ENCODE measurements around the gene KNDC1.
"Not testable (repeated sequence)": the region's sequence is repeated elsewhere in the genome, so short reads cannot be mapped to it uniquely, and the experiment has no call there.

Gene KNDC1

DNA sequence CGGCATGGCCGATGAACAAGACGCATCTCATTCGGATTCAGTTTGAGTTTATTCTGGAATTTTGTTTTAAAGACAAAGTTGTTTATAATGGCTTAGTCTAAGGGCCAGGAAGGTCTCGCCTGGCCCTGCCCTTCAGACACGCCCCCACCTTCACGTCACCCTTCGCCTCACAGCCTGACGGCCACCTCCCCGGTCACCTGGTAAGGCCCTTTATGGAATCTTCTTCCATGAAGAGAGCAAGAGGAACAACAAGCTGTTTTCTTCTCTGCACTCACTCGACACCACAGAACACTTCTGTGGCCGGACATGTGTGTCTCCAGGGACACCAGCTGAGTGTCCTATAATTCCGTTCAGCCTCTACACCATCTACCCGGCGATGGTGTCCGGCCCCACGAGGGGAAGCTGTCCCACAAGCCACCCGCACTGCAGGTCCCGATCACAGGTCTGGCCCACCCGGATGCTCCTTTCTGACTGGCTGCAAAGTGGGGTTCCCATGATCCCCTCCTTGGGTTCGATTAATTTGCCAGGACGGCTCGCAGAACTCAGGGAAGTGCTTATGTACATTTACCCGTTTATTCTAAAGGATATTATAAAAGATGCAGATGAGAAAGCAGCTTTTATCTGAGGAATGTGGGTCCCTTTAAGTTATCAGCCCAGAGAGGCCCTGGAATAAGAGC, 17.4 kb upstream of the KNDC1 start:
- peak; percentile 44 for DNase-seq

GRCh38 chr10:133143200-133143533, 16.9 kb upstream of the KNDC1 start:
- peak; percentile 74 for DNase-seq

- no peak for DNase-seq
Observed at GRCh38 chr10:133143546-133143945, 16.5 kb upstream of the KNDC1 start.

DNA sequence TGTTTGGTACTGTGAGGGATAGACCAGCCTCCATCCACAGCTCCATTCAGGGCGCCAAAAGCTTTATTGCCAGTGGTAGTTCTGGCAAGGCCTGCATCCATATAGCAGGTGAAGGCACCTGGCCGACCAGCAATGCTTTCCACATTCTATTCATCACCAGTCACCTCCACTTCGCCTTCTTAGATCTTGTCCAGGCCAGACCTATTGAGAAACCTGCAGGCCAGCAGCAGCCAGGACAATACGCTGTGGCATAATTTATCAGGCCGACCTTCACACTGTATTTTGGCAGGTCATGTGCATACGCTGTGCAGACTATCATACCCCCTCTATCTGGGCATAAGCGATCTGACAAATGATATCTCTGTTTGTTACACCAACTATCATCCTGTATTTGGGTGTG, 15.2 kb upstream of the KNDC1 start:
- DNase-seq: peak; percentile 52

GRCh38 chr10:133150226-133150625, 9.8 kb upstream of the KNDC1 start:
- no peak for DNase-seq

GRCh38 chr10:133150656-133151055, 9.4 kb upstream of the KNDC1 start:
- DNase-seq: peak; percentile 40

- DNase-seq: not testable (repeated sequence)
Observed at GRCh38 chr10:133151071-133151470, 8.9 kb upstream of the KNDC1 start.

GRCh38 chr10:133151543-133151972, 8.5 kb upstream of the KNDC1 start:
- DNase-seq: peak; percentile 77

- no peak for DNase-seq
Observed at GRCh38 chr10:133154411-133154810, 5.6 kb upstream of the KNDC1 start.

DNA sequence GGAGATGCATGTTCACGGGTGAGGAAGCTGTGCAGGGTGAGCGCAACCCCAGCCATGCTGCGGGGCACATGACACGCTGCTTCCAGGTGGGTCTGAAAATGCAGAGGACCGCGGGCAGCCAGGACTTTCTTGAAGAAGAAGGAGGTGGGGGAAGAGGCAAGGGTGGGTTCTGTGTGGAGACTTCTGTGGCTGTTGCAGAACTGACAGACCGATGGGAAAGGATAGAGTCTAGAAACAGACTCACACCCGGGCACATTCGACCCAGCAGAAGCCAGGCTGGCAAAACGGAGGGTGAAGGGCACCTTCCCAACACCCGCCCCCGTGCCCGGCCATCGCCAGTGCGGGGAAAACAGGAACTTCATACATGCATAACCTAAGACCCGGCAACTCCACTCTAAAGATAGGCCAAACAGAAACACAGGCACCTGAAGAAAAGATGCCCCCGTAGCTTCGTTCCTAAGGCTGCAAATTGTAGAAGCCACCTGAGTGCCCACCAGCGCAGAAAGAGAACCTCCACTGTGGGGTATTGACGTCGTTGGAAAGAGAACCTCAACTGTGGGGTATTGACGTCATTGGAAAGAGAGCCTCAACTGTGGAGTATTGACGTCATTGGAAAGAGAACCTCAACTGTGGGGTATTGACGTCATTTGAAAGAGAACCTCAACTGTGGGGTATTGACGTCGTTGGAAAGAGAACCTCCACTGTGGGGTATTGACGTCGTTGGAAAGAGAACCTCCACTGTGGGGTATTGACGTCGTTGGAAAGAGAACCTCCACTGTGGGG, 4.8 kb upstream of the KNDC1 start:
- peak; percentile 36 for DNase-seq

- DNase-seq: peak; percentile 55
Observed at GRCh38 chr10:133156674-133157579, 3.1 kb upstream of the KNDC1 start.

DNA sequence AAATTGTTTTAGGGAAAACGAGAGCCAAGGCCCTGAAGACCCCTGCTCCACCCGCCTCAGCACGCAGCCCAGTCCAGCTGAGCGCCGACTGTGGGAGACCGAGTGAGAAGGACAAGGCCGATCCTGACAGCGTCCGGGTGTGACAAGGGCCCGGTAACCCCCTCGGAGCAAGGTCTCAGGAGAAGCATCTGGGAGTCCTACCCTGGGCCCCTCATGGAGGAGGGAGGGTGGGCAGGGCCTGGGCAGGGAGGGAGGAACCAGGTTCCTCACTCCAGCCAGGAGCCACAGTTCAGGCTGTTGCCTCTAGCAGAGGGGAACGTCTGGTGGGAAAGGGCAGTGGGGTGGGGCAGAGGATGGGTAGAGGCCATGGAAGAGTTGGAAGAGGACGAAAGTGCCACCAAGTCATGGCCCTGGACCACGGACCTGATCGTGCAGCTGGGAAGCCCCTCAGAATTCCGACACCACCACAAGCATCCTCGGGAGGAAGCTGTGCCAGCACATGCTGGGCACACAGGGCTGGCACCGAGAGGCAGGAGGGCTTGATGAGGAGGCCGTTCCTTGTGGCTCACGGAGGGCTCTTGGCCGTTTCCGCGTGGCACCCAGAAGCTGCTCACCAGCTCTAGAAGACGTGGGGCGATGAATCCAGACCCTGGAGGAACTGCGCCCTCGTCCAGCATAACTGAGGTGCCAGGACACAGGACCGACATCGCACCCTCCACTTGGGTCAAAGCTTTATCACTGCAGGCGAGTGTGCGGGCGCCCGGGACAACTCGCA, 2.2 kb upstream of the KNDC1 start:
- DNase-seq: peak; percentile 55

DNA sequence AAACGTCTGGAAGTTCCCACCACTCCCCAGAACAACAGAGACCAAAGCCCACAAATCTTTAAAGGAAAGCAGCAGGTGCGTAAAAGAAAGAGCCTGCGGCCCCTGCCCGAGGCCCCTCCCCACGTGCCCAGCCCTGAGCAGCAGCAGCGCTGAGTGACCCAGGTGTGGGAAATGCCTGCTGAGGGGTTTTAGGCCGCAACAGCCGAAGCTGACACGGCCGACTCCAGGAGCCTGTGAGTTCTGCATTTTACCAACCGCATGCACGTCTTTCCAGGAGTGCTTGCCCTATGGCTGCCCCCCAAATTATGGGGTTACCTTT, 1.6 kb upstream of the KNDC1 start:
- DNase-seq: peak; percentile 45

GRCh38 chr10:133158756-133159610, 1.0 kb upstream of the KNDC1 start:
- DNase-seq: peak; percentile 73

DNA sequence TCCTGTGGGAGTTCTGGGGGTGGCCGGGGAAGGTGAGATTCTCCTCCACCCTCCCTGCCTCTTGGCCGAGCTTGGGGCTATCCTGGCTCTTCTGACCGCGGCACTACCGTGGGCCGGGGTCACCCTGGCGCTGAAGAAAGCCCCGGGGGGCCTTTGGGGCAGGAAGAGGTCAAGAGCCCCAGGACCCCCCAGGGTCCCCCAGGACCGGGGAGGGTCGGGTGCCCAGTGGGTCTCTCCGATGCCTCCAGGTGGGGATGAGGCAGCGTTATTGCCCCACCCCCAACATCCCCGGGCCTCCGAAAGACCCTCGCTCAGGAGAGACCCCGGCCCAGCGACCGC, 439 bp upstream of the KNDC1 start:
- DNase-seq: no peak

- DNase-seq: peak; percentile 58
Observed at GRCh38 chr10:133160826-133161471, 930 bp downstream of the KNDC1 start.

- peak; percentile 80 for DNase-seq
Observed at GRCh38 chr10:133161486-133162109, 1.6 kb downstream of the KNDC1 start.

DNA sequence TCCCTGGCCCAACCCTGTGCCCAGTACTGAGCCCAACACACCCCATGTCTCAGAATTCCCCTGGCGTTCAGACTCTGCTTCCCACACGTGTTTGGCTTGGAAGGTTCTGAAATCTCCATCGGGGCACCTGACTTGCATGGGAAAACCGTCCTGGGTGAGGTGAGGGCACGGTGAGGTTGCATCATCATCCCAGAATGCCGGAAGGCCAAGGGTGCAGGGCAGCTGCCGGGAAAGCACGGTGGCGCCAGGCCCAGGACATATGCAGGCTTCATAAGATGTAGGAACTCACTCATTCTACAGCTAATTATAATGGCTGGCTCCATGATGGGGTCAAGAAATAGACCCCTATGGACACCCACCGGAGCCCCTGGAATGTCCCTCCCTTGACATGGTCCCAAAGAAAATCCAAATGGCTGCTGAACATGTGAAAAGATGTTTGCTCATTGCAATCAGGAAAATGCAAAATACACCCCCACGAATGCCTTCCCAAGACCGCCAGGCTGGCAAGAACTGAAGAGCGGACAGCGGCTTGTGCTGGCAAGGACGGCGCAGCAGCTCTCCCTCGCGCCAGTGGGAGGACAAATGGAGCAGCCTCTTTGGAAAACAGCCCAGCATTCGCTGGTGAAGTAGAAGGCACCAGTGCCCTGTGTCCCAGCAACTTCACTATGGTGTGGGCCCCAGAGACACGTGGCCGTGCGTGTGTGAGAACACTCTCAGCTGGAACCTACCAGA, 2.3 kb downstream of the KNDC1 start:
- DNase-seq: peak; percentile 37

DNA sequence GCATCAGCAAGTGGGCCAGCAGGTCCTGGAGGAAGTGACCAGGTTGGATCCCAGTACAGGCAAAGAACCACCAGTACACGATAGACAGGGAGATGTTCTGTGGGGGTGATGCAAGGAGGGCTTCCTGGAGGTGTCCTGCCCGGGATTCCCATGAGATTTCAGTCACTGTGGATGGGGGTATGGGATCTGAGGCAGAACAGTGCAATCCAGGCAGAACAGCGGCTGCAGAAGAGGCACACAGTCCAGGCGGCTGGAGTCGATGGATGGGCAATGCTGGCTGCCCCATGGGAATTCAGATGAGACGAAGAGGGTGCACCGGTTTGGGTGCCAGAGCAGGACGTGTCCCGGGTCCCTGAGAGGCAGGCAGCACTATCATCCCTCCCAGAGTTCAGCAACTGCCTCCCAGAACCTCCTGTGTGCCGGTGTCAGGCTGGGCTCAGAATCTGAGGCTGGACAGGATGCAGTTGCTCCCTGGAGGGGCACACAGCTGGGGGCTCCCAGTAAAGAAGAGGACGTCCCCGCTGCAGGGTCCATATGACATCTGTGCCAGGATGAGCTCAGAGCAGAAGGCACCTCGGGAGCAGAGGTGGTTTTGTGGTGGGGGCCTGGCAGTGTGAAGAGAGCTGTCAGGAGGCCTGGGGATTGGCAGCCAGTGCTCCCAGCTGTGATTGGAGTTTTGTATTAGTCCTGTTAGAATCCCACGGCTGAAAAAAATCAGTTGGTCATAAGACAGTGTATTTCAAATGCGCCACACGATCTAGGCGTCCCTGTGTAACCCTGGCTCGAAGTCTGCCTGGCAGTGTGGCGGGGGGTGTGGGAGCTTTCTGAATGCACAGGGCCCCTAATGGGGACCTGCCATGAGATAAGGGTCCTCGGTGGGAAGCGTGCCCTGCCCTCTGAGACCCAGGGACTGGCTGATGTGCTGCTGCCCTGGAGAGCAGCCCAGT, 3.2 kb downstream of the KNDC1 start:
- peak; percentile 48 for DNase-seq
